ENCODE measurements around the gene MSH3.

DNA sequence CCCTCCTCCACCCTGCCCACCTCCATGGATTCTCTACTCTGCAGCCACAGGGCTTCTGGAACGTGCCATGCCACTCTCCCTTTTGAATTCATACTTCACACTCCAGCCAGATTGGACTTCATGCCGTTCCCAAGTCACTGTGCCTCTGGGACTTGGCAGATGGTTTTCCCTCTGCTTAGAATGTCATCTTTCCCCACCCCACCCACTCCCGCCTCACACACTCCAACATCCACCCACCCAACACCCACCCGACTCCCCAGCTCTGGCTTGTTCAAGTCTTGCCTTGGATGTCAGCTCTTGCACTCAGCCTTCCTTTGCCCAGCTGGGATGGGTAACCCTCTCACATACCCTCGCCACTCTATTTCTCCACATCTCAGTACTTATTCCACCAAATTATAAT, 142.4 kb downstream of the MSH3 start:
- TF ChIP-seq, protein P1, sequence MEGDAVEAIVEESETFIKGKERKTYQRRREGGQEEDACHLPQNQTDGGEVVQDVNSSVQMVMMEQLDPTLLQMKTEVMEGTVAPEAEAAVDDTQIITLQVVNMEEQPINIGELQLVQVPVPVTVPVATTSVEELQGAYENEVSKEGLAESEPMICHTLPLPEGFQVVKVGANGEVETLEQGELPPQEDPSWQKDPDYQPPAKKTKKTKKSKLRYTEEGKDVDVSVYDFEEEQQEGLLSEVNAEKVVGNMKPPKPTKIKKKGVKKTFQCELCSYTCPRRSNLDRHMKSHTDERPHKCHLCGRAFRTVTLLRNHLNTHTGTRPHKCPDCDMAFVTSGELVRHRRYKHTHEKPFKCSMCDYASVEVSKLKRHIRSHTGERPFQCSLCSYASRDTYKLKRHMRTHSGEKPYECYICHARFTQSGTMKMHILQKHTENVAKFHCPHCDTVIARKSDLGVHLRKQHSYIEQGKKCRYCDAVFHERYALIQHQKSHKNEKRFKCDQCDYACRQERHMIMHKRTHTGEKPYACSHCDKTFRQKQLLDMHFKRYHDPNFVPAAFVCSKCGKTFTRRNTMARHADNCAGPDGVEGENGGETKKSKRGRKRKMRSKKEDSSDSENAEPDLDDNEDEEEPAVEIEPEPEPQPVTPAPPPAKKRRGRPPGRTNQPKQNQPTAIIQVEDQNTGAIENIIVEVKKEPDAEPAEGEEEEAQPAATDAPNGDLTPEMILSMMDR (IDR thresholded peaks at IDR 0.05; ENCODE audit: insufficient read depth, low read depth, low read length): no peak
- no peak for TF ChIP-seq EZH2 (IDR thresholded peaks at IDR 0.05; ENCODE audit: insufficient read depth, low read length)
